CD4-positive, alpha-beta T cell treated with Interleukin-4 for 4 hours (primary cell): ENCODE results near the gene RPL13A.
"Not testable (repeated sequence)": the region's sequence is repeated elsewhere in the genome, so short reads cannot be mapped to it uniquely, and the experiment has no call there.

Experiments used
- DNase-seq: peaks from one replicate; pipeline ENCODE4 v3.0.0-alpha.2; 2020

RPL13A gene

DNA sequence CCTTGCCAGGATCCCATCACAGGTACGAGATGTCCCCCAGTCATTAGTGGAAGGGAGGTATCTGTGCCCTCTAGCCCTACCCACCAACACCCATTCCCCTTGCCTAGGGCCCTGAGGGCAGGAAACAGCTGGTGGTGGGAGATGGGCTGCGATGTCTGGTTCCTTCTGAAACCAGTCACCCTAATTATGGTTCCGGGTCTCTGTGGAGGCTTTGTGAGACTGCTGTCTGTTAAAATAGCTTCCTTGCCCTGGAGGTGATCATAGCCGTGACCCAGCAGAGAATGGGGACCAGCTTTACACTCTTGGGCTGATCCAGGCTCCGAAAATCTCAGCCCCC, 28.9 kb upstream of the RPL13A start:
- DNase-seq = no peak

DNA sequence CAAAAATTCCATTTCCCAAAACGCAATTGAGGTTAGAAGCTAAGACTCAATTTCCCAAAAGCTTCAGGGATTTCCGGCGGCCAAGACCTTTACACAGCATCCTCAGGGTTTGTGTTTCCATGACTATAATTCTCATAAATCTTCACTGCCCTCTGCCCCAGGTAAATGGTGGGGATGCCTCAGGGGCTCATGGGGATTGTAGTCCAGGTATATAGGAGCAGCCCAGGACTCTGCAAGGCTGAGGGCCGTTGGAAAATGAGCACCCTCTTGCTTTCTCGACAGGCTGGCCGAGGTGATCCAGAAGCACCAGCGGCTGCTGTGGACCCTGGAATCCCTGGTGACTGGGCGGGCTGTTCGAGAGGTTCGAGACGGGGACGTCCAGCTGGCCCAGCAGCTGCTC, 28.0 kb upstream of the RPL13A start:
- DNase-seq = no peak

DNA sequence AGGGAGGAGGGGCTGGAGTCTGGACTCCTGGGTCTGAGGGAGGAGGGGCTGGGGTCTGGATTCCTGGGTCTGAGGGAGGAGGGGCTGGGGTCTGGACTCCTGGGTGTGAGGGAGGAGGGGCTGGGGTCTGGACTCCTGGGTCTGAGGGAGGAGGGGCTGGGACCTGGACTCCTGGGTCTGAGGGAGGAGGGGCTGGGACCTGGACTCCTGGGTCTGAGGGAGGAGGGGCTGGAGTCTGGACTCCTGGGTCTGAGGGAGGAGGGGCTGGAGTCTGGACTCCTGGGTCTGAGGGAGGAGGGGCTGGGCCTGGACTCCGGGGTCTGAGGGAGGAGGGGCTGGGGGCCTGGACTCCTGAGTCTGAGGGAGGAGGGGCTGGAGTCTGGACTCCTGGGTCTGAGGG, 26.3 kb upstream of the RPL13A start:
- DNase-seq = not testable (repeated sequence)

DNA sequence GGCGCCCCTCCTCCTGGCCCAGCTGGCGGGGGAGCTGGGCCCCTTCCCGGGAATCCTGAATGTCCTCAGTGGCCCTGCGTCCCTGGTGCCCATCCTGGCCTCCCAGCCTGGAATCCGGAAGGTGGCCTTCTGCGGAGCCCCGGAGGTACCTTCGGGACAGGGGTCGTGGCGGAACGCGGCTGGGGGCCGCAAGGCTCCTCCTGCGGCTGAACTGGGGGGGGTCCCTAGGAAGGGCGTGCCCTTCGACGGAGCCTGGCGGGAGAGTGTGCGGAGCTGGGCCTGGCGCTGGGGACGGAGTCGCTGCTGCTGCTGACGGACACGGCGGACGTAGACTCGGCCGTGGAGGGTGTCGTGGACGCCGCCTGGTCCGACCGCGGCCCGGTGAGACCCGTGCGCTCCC, 25.8 kb upstream of the RPL13A start:
- DNase-seq = no peak

DNA sequence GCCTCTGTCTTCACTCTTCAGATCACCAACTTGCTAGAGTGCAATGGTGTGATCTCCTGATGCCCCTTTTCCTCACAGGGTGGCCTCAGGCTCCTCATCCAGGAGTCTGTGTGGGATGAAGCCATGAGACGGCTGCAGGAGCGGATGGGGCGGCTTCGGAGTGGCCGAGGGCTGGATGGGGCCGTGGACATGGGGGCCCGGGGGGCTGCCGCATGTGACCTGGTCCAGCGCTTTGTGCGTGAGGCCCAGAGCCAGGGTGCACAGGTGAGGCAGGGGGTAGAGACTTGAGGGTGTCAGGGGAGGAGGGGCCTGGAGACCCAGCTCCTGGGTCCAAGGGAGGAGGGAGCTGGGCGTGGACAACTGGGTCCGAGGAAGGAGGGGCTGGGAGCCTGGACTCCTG, 24.9 kb upstream of the RPL13A start:
- DNase-seq = no peak

DNA sequence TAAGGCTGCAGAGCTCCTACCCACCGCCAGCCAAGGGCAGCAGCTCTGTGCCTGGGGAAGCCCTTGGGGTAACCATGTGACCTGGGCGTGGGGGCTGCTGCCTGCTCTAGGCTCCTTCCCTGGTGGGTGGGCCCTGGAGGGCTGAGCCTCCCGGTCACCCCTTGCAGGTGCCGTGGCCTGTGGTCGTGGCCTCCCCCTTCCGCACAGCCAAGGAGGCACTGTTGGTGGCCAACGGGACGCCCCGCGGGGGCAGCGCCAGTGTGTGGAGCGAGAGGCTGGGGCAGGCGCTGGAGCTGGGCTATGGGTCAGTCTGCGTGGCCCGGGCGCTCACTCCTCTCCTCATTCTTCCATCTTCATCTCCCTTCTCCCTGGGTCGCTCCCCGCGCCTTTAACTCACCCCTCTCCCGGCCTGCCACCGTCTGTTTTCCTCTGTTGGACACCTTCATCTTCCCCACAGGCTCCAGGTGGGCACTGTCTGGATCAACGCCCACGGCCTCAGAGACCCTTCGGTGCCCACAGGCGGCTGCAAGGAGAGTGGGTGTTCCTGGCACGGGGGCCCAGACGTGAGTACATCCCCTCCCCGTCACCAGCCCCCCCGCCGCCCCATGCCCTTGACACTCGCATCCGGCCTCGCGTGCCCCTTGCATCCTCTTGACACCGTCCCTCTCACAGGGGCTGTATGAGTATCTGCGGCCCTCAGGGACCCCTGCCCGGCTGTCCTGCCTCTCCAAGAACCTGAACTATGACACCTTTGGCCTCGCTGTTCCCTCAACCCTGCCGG, 23.3 kb upstream of the RPL13A start:
- no peak for DNase-seq

DNA sequence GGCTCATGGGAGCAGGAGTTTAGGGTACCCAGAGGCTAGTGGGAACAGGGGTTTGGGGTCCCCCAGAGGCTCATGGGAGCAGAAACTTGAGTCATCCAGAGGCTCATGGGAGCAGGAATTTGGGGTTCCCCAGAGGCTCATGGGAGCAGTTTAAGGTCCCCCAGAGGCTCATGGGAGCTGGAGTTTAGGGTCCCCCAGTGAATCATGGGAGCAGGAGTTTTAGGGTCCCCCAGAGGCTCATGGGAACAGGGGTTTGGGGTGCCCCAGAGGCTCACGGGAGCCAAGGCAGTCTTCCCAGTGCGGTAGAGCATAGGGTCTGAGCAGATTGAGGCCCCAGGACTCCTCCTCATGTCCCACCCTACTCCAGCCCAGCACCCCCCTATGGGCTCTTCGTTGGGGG, 22.0 kb upstream of the RPL13A start:
- no peak for DNase-seq

DNA sequence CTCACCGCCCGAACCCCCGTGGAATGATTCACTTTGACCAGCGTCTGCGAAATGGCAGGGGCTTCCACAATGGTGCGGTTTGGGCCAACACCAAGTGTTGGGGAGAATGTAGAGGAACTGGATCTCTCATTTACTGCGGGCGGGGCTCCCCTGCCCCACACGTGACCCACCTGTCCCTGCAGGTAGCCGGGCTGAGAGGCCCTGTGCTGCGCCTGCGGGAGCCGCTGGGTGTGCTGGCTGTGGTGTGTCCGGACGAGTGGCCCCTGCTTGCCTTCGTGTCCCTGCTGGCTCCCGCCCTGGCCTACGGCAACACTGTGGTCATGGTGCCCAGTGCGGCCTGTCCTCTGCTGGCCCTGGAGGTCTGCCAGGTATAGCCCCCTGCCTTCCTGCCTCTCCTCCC, 19.2 kb upstream of the RPL13A start:
- no peak for DNase-seq

DNA sequence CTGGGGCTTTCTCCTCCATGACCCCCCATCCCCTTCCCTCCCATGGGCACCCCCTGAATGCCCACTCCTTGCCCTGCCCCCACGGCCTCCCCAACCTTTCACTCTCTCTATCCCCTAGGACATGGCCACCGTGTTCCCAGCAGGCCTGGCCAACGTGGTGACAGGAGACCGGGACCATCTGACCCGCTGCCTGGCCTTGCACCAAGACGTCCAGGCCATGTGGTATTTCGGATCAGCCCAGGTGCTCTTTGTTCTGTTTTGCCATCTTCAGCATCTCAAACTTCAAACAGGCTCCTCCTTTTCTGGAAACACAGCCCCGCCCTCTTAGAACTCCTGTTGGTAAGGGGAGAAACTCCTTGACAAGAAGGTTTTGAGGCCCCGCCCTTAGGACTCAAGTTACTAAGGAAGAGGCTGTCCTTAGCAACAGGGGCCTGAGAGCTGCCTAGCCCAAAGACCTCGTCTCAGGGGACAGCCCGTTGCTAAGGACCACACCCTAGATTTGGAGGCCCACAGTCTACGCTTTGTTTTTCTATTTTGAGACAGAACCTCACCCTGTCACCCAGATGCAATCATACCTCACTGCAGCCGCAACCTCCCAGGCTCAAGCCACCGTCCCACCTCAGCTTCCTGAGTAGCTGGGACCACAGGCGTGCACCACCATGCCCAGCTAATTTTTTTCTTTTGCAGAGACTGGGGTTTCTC, 18.5 kb upstream of the RPL13A start:
- peak; percentile 100 for DNase-seq

DNA sequence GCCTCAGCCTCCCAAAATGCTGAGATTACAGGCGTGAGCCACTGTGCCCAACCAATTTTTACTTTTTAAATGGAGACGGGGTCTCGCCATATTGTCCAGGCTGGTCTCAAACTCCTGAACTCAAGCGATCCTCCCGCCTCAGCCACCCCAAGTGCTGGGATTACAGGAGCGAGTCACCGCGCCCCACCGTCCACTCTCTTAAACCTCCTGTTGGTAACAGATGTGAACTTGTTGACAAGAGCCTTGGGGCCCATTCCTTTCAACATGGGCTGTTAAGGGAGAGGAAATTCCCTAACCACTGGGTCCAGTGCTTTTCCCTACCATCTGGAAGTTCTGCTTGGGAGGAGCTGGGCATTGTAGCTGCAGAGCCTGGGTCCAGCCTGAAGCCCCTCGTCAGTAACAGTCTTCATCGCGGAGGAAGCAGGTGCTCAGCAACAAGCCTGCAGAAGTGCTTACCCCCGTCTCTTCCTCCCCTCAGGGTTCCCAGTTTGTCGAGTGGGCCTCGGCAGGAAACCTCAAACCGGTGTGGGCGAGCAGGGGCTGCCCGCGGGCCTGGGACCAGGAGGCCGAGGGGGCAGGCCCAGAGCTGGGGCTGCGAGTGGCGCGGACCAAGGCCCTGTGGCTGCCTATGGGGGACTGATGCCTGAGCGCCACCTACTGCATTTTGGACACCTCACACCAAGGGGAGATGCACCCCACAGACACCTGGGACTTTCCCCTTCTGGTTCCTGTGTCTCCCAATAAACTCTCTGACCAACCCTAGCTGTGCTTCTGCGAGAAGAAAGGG, 17.4 kb upstream of the RPL13A start:
- peak; percentile 97 for DNase-seq

DNA sequence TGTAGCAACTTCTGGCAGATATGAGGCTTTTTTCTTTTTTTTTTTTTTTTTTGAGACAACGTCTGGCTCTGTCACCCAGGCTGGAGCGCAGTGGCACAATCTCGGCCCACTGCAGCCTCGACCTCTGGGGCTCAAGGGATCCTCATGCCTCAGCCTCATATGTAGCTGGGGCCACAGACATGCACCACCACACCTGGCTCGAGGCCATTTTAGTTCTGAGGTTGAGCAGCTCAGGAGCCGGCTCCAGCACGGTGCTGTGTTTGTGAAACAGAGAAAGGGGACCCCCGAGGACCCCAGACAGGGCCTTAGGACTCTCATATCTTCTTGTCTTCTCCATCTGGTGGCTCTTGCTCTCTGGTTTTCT, 16.8 kb upstream of the RPL13A start:
- no peak for DNase-seq

DNA sequence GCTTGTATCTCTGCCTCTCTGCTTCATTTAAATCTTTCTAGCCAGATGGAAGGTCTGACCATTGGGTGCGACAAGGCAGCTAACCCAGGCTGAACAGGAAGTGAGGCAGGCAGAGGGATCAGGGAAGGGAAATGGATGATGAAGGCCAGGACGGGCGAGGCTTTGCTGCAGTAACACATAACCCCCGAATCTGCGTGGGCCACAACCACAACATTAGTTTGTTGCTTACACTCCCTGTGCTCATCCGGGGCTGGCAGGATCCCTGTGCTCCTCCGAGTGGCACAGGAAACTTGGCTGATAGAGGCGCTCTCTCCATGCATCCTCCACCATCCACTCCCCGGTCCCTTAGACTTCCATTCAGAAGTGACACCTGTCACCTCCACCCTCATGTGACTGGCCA, 14.5 kb upstream of the RPL13A start:
- DNase-seq = no peak

DNA sequence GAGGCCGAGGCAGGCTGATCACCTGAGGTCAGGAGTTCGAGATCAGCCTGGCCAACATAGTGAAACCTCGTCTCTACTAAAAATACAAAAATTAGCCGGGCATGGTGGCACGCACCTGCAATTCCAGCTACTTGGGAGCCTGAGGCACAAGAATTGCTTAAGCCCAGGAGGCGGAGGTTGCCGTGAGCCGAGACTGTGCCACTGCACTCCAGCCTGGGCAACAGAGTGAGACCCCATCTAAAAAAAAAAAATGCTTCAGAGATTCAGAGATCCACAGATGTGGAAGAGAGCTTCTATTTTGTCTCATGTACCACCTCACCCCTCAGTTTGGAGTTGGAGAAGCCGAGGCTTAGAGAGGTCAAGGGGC, 13.9 kb upstream of the RPL13A start:
- not testable (repeated sequence) for DNase-seq

DNA sequence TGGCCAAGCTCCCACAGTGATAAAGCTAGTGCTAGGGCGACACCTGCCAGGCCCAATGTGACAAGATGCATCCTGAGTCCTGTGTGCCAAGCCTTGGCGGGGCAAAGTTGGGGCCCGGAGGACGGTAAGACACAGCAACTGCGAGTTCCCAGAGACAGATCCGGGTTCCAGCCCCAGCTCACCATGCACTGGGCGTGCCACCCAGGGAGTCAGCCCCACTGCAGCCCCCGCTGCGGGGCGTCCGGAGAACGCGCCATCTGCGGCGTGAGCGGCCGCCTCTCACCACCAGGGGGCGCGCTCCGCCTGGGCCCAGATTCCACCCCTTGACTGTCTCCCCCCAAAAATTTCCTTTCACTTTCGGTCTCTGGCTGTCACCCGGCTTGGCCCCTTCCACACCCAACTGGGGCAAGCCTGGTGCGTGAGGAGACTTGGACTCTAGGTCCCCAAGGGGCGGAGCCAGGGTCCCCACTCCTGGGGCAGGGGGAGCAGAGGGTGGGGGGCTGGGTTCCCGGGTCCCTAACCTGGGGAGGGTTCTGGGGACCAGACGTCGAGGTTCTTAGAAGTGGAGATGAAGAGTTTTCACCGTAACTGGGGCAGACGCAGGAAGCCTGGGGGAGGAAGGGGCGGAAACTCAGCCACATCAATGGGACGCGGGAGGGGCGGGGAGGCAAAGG, 13.4 kb upstream of the RPL13A start, which contains the start of gene FLT3LG:
FLT3LG (plus strand) TSS at position 348 of the 674 bp plus-strand sequence. CDS start 425 bp downstream, outside the sequence.
- DNase-seq = peak; percentile 98

DNA sequence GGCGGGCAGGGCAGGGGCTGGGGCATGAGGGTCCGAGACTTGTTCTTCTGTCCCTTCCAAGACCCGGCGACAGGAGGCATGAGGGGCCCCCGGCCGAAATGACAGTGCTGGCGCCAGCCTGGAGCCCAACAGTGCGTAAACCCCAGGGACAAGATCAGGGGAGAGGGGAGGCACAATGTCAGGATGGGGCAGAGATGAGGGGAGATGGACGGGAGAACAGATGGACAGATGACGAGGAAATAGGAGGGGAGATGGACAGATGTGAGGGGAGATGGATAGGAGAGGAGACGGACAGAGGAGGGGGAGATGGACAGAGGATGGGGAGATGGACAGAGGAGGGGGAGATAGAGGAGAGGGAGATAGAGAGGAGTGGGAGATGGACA, 12.9 kb upstream of the RPL13A start:
- no peak for DNase-seq

DNA sequence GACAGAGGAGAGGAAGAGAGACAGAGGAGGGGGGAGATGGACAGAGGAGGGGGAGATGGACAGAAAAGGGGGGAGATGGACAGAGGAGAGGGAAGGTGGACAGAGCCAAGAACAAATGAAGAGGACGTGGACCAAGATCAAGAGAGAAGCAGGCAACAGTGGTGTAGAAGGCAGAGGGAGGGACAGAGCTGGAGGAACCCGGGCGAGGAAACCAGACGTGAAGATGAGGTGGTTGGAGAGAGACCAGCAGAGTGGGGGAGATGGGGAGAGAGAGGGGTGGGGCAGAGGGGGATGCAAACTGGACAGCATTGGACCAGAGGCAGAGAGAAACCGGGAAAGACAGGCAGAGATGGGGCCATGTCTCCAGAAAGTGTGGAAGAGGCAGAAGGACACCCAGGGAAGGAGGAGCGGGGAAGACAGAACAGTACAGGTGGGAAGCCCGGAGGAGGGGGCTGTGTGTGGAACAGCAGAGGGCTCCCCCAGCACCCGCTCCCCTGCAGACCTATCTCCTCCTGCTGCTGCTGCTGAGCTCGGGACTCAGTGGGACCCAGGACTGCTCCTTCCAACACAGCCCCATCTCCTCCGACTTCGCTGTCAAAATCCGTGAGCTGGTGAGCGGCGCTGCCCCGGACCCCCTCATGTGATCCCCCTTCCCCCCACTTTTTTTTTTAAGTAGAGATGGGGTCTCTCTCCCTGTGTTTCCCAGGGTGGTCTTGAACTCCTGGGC, 12.1 kb upstream of the RPL13A start:
- DNase-seq = no peak

DNA sequence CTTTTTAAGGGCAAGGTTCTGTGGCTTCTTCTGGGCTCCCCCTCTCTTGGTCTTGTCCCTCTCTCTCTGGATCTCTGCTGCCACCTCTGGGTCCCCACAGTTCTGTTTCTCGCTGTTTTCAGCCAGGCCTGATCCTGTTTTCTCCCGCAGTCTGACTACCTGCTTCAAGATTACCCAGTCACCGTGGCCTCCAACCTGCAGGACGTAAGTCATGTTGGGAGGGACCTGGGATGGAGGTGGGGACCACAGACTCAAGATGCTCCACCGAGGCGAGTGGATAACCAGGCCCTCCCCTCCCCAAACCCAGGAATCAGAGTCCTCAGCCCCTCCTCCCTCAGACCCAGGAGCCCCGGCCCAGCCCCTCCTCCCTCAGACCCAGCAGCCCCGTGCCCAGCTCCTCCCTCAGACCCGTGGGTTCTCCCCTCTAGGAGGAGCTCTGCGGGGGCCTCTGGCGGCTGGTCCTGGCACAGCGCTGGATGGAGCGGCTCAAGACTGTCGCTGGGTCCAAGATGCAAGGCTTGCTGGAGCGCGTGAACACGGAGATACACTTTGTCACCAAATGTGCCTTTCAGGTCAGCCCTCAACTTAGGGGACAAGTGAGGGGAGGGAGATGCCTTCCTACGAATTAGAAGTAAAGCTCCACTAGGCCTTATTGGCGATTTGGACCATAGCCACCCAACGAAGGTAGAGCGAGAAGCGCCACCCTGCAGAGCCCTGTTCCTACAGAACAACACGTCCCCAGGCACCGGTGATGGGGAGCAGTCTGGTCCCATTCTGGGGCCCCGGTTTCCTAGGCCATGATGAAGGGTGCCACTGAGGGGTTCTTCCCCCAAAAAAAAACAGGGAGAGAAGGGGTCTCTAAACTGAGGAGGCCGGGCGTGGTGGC, 11.2 kb upstream of the RPL13A start:
- peak; percentile 70 for DNase-seq

DNA sequence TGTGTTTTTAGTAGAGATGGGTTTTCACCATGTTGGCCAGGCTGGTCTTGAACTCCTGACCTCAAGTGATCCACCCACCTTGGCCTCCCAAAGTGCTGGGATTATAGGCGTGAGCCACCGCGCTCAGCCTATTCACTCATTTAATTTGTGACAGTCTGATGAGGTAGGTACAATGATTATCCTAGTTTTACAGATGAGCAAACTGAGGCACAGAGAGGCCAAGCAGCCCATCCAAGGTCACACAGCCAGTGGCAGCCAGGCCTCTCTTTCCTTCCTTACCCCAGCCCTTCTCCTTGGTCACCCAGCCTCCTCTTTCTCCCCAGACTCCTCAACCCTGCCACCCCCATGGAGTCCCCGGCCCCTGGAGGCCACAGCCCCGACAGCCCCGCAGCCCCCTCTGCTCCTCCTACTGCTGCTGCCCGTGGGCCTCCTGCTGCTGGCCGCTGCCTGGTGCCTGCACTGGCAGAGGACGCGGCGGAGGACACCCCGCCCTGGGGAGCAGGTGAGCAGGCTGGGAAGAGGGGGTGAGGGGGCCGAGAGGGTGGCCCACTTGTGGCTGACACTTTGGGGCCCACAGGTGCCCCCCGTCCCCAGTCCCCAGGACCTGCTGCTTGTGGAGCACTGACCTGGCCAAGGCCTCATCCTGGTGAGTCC, 7.3 kb upstream of the RPL13A start:
- DNase-seq = no peak

DNA sequence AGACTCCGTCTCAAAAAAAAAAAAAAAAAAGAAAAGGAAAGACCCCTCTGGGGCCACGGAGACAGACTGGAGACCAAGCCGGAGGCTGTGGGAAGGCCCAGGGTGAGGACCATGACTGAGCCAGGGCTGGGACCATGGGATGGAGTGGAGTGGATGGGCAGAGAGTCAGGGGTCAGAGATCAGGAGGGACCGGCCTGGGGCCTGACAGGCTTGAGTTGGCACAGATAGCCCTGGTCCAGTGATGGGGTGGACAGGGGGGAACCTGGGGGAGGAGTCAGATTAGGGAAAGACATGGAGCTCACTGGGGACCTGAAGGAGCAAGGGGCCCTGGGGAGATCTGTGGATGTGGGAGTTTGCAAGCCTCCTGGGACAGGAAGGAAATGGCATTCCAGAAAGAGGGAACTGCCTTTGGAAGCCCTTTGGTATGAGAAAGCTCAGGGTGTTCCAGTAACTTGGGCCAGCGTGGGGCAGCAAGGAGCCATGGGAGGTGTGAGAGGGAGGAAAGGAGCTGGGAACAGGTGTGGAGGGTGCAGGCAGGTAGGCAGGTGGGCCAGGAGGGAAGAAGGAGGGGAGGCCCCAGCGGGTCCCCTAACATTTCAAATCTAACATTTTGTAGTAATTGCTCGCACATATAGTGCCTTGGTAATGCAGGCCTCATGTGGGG, 6.3 kb upstream of the RPL13A start:
- DNase-seq = no peak

DNA sequence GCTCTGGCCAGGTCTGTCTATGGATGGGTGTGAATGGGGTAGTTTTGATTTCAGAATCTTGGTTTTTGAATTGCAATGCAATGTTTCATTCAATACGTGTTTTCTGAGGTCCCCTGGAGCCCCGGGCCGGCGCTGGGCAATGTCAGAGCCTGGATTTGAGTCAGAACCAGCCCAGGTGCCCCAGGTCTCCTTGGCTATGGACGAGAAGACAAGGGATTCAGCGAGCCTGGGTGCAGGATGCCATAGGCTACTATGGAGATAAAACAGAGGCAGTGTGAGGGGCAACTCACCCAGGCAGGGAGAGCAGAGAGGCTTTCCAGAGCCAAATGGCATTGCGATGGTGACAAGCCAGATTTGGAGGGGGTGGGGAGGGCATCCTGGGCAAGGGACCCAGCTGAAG, 1.2 kb upstream of the RPL13A start:
- DNase-seq = no peak
